ENCODE data around the gene FBXL16. TPM values are rescaled to one million over a fixed set of nuclear protein-coding genes. Genes with fewer than 3 reads are reported as not detected.

FBXL16 gene
- total RNA-seq, 2 donors from 2014 or later, result 1.2 to 3.1 TPM

DNA sequence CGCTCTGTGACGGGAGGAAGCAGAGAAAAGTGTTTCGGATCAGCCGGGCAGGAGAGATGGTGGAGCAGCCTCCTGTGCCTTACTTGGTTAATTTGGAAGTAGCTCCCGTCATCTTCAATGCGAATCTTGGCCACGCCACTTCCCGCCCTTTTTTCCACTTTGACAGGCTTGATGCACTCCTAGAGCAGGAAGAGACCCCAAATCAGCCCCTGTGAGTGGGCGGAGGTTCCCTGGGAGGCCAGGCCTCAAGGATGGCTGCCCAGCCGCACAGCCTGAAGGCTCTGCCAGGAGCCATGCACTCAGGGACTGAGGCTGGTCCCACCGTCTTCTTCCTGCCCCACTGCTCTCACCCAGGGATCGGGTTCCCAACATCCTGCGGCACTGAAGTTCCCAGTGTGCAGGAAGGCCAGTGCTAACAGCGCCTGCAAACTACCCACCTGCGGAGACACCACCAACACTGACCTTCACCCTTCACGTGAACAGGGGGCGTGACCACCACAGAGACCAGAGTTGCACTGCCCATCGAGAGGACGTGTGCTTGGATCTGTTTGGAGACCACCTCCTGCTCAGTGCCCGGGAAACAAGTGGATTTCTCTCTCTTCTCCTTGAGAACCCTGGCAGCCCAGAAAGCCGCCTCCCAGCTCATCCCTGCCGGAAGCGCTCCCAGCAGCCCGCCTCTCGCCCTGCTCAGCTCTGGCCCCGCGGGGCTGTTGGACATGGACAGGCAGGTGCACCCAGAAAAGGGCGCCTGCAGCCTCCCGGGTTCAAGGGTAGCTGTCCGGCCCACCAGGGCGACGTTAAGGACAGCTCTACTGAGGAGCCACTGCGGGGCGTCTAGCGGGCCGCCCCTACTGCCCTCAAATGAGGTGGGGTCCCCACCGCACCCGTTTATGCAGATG, 34.2 kb upstream of the FBXL16 start:
- ATAC-seq (peak; percentile 36), DNase-seq (no peak)
- intact Hi-C loops (cut with DNase I, micrococcal nuclease), result no loop called here

DNA sequence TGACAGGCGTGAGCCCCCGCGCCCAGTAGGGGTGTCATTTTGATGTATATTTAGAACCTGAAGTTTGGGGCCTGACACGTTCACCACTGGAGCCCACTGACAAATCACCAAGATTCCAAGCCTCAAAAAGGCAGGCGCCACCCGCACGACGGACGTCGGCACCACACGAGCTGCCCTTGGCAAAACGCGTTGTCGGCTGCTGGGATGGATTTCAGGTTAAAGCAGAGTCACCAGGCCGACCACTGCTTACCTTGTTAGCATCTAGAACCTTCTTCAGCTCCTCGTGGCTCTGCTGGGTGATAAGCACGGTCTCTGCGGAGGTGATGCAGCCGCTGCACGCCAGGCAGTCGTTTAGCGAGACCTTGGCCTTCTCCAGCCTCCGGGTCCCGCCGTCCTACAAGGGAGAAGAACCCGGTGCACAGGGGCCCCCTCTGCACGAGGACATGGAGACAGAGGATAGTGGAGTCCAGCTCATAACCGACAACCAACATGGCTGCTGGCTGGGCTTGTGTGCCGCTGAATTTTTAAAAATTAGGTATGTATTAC, 31.4 kb upstream of the FBXL16 start:
- ATAC-seq, result no peak
- intact Hi-C loops (cut with DNase I, micrococcal nuclease), result no loop called here
- peak in 1 of 2 donors; percentile 20 for DNase-seq

DNA sequence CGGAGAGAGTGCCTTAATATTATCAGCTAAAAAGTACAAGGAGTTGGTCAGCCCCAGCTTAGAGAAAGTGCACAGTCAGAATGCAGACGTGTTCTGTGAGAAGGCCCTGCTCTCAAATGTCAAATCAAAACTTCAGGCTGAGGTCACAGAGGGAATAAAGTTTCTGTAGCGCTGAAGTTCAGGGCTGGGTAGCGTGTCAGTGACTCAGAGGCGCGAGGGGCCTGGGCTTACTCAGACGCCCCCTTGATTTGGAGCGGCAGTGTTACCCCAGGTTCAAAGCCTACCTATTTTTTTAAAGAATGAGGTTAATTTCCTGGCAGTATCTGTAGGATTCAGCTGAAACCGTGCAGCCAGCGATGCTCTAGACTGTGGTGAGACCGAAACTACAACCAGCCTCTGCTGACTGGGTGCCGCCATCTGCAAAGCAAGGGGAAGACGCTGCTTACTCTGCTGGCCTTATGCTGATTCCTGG, 30.4 kb upstream of the FBXL16 start:
- intact Hi-C loops (cut with DNase I, micrococcal nuclease), result no loop called here
- peak in 1 of 2 donors; percentile 25 for DNase-seq
- no peak for ATAC-seq

DNA sequence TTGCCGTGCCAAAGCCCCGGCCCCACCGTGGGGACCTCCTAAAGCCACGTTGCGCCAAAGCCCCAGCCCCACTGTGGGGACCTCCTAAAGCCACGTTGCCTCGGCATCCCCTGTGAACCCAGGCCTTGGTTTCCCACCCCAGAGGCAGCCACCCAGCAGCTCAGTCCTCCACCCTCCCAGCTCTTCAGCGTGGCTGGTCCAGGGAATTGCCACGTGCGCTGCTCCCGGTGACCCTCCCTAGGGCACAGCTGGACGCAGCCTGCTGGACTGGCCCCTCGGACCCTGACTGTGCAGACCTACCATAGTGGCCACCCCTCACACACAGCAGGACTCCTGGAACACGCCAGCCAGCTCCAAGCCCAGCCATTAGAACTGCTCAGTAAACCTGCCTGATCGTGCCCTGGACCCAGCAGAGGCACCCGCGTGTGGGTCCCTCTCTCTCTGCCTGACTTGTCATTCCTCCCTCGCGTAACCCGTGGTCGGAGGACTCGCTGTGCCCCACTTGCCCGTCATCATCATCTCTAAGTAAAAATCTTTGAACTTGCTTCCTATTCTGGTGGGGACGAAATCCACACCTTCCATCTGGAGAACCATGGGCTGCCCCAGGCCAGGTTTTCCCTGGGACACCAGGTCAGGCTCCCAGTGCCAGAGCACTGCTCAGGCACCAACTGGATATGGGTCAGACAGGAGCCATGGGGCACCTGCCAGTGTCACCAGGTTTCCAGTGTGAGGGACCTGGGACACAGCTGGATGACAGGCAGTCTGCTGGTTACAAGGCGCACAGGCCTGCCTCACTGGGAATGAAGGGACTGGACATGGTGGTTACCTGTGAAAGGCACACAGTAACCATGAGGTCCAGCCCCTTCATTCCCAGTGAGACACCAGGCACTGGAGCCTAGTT, 29.6 kb upstream of the FBXL16 start:
- DNase-seq, result no peak
- no peak for ATAC-seq
- intact Hi-C loops (cut with DNase I, micrococcal nuclease), result no loop called here

DNA sequence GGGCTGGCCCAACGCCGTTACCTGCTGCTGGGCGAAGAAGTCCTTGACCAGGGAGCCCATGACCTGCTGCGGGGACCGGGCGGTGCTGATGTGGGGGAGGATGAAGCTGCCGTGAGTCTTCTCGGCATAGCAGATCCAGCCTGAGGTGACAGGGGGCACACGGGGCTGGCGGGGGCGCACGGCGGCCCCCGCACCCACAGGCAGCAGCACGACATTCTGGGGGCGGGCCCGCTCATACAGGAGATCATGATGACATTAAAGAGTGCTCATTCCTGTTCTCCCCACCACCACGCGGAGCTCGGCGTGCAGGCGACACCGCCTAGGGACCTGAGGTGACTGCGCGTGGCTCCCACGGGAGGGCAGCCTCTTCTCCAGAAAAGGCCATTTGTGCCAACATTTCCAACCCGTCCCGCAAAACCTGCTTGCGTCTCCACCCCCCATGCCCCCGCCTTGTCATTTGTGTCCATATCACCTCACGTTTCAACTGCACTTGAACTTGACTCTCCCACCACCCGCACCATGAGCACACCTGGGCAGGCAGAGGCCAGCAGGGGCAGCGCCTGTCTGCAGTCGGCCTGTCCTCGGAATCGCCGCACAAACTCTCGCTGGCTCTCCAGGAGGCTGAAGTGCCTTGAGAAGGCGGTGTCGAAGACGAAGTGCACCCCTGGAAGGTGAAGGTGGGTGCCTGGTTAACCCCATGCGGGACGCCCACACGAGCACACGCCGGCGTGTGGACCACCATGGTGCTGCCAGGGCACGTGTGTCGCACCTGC, 28.8 kb upstream of the FBXL16 start:
- ATAC-seq (no peak), DNase-seq (no peak)
- intact Hi-C loops (cut with DNase I, micrococcal nuclease), result no loop called here

DNA sequence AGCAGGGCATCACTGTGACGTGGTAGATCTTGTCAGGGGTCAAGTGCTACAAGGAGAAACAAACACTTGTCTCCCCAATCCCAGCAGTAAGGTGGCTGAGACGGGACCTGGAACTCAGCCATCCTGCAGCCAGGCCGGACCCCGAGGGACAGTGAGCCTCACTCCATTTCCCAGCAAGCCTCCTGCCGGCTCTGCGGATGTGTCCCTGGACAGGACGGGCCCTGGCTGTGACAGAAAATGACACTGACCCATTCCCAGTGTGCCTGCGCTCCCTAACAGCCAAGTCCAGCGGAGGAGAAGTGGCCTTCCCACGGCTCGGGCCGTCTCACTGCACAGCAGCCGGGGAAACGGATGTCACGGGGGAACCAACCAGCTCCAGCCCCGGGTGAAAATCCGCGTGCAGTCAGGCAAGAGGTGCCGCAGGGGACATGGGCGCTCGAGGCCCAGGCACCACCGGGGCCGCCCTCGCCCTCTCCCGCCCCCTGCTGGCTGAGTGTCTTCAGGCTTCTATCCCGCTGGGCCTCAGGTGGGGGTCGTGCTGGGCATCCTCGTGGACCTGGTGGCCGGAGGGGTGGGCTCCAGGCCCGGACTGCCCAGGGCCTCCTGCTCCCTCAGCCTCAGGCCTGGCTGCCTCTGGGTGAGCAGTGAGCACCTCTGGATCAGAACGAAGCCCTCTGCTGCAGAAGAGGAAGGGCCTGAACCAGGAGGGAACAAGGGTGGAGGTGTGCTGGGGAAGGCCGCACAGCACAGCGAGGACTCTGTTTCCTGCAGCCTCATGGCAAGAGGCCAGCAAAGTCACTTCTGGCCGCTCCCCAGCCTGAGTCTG, 28.0 kb upstream of the FBXL16 start:
- ATAC-seq (no peak), DNase-seq (peak; percentile 24 to 38)
- intact Hi-C loops (cut with DNase I, micrococcal nuclease), result no loop called here

DNA sequence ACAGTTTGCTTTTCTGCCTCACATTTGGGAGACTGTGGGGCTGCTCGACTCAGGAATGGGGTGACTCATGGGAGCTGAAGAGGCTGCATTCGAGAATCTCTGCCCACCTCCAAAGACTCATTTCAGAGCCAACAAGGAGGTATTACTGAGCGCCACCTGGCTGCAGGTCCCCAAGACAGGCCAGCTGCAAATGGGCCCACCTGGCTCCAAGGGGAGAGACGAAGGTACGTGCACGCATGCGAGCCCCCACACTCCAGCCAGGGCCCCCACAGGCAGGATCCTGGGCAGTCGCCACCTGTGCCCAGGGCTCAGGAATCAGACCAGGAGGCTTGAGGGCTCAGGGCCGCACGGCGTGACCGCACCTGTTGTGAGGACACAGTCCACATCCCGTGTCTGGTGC, 27.3 kb upstream of the FBXL16 start:
- peak in 1 of 2 donors; percentile 22 for DNase-seq
- intact Hi-C loops (cut with DNase I, micrococcal nuclease), result no loop called here
- ATAC-seq, result no peak

DNA sequence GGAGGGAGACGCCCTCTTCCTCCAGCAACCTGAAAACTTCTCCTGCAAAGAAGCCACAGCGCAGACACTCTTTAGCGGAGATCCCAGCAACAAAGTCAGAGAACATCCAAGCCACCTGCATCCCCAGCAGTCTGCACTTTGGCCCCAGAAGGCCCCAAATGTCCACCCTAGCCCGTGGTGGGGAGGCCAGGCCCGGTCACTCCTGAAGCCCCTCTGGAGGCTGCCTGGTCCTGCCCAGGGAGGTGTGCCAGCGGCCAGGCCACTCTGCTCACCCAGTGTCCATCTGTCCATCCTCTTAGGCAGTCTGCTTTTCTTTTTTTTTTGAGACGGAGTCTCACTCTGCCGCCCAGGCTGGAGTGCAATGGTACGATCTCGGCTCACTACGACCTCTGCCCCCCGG, 26.7 kb upstream of the FBXL16 start:
- intact Hi-C loops (cut with DNase I, micrococcal nuclease), result no loop called here
- no peak for ATAC-seq
- no peak for DNase-seq

DNA sequence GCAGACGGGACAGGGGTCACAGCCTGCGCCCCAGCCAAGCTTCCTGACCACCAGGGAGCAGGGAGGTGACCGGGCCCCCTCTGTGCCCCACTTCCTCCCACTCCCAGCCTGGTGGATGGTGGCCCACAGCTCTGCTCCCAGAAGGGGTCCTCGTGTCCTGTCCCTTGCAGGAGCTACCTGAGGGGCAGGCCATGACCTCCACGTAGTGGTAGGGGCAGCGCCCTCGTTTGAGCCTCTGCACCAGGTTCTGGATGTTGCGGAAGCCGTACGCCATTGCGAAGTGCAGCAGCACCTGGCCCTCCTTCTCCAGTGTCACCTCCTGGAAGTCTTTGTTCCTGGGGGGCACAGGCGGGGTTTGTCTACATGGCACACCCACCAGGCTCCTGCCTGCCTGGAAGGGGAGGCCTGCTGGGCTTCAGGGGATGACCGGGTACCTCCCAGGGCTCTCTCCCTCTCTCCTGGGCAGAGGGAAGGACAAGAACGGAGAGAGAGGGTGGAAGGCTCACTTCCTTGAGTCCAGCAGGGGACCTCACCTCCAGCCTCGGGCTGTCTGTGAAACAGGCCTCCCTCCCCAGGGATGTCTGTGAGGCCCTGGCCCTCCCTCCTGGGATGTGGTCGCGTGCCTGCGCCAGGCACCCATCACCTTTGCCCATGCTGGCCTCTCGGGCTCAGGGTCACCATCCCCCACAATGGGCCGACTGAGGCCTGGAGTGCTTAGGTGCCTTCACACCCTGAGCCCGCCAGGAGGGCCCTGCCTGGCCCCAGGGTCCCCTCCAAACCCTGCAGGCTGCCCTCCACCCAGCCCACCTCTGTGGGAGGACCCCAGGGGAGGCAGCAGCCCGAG, 25.3 kb upstream of the FBXL16 start:
- ATAC-seq (no peak), DNase-seq (no peak)
- intact Hi-C loops (cut with DNase I, micrococcal nuclease), result no loop called here

DNA sequence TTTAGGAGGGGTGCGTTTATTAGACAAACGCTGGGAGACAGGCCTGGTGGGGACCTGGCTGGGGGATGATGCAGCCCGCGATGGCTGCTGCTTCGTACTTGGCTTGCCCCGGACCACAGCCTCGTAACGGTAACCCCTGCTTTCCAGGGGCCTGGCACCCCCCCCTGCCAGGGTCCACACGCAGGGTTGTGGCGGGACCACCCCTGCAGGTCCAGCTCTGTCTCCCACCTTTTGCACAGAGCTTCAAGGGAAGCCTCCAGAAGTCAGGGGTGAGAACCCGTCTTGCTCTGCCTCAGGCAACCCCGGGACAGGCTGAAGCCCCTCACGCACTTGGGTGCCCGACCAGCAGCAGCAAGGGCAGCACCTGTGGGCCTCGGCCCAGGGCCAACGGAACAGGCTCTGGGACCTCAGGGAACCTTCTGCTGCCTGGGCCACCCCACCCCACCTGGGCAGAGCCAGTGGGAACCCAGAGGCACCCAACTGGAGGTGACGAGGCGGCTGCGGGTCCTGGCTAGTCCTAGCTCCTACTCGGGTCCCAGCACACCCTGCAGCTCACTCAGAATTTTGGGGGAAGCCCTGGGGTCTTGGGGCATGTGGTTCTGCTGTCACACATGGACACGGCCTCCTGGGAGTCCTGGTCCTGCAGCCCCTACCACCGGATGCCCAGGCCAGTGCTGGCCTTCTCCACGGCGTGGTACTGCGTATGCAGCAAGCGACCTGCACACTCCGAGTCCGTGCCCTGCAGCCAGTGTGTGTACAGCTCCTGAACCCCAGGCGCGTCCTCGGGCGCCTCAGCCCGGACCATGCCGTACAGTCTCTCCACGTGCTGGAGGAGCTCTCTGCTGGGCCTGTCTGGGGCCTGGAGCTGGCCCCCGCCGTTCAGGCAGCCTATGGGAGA, 24.4 kb upstream of the FBXL16 start:
- intact Hi-C loops (cut with DNase I, micrococcal nuclease), result no loop called here
- DNase-seq, result peak in 1 of 2 donors; percentile 24
- ATAC-seq, result no peak

DNA sequence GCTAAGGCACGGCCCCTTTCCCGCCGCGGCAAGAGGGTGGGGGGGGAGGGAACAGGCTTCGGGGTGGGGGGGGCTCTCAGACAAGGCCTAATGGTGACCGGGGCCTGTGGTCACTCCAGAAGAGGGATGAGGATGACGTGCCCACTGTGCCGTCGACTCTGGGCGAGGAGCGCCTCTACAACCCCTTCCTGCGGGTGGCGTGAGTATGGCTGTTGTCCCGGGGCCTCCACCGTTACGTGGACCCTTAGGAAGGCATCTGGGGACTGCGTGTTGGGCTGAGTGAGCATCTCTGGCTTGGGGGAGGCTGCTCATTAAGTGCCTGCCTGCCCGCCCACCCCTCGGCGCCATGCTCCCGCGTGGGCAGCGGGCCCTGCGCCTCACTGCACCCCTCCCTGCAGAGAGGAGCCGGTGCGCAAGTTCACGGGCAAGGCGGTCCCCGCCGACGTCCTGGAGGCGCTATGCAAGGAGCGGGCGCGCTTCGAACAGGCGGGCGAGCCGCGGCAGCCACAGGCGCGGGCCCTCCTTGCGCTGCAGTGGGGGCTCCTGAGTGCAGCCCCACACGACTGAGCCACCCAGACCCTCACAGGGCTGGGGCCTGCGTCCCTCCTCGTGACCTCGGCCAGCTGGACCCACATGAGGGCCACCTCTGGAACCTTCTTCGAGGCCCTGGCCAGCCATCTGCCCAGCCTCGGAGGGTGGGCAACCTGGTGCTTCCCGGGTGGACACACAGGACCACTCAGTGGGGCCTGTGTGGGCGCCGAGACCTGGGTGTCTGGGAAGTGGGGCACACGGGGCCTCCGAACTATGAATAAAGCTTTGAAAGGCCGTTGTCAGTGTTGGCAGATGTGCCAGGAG, 23.5 kb upstream of the FBXL16 start:
- DNase-seq (peak in 1 of 2 donors; percentile 19), ATAC-seq (no peak)
- intact Hi-C loops (cut with DNase I, micrococcal nuclease), result no loop called here

DNA sequence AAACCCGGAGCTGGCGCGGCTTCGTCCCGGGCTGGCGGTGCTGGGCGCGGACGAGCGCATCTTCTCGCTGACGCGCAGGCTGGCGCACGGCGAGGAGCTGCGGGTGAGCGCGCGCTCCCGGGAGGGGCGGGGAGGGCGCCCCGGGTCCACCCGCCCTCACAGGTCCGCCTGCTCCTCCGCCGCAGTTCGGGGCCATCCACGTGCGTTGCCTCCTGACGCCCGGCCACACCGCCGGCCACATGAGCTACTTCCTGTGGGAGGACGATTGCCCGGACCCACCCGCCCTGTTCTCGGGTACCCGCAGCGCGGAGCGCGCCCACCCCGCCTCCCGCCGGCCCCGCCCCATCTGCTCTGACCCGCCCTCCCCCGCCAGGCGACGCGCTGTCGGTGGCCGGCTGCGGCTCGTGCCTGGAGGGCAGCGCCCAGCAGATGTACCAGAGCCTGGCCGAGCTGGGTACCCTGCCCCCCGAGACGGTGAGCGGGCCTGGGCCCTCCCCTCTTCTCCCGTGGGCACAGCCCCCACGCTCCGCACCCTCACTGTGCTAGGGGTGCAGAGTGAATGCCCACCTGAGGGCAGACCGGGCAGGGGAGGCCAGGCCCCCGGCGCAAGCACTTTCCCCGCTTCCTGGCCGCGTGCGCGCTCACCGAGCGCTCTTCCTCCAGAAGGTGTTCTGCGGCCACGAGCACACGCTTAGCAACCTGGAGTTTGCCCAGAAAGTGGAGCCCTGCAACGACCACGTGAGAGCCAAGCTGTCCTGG, 22.7 kb upstream of the FBXL16 start:
- ATAC-seq (peak; percentile 65), DNase-seq (peak; percentile 78 to 79)
- intact Hi-C loops (cut with DNase I, micrococcal nuclease), result no loop called here

DNA sequence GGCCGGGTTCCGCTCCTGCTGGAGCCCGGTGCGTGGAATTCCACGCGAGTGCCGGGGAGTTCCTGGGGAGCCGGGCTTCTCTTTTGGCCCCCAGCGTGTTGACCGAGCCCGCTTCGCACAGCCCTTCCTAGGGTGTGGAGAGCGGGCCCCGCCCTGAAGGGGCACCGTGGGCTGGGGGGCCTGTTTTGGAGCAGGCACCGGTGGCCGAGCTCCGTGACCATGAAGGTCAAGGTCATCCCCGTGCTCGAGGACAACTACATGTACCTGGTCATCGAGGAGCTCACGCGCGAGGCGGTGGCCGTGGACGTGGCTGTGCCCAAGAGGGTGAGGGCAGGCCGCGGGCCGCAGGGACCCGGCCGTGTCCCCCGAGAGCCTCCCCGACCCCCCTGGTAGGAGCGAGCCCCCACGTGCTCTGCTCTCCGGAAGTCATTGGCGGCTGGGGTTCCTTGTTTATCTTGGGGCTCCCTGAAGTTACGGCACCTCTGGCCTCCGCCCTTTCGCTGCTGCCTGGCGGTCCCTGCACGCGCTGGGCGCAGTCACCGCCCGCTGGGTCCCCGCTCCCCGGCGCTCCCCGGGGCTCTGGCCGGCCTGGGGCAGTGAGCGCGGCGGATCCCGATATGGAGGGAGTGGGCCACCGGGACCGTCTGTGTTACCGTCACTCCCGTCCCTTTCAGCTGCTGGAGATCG, 21.8 kb upstream of the FBXL16 start:
- peak; percentile 12 for ATAC-seq
- peak in 1 of 2 donors; percentile 47 for DNase-seq
- intact Hi-C loops (cut with DNase I, micrococcal nuclease), result no loop called here
